ENCODE measurements around the gene ZBTB33.

Gene ZBTB33

GRCh38 chrX:120250522-120251271 is at the start of gene ZBTB33:
Gene ZBTB33 (plus strand): TSS chrX:120250812. CDS start chrX:120253416, 2,604 bp downstream.
- in situ Hi-C loops (cut with MboI; ENCODE audit: low pct_unique_long_range_greater_than_20kb, low sequenced_read_pairs, unreplicated experiment): no loop called here
- peak; percentile 59 for TF ChIP-seq CTCF (IDR thresholded peaks at IDR 0.05; ENCODE audit: extremely low read depth, insufficient read depth, missing control alignments)
- peak; percentile 87 for DNase-seq (ENCODE audit: low spot score)

GRCh38 chrX:120200851-120201250 is 49.8 kb upstream of the ZBTB33 start:
- DNase-seq (ENCODE audit: low spot score): no peak
- in situ Hi-C loops (cut with MboI; ENCODE audit: low pct_unique_long_range_greater_than_20kb, low sequenced_read_pairs, unreplicated experiment): no loop called here
- no peak for TF ChIP-seq CTCF (IDR thresholded peaks at IDR 0.05; ENCODE audit: extremely low read depth, insufficient read depth, missing control alignments)

- DNase-seq (ENCODE audit: low spot score): no peak
- no peak for TF ChIP-seq CTCF (IDR thresholded peaks at IDR 0.05; ENCODE audit: extremely low read depth, insufficient read depth, missing control alignments)
- in situ Hi-C loops (cut with MboI; ENCODE audit: low pct_unique_long_range_greater_than_20kb, low sequenced_read_pairs, unreplicated experiment): no loop called here
Observed at GRCh38 chrX:120205816-120206753, 44.5 kb upstream of the ZBTB33 start.

- TF ChIP-seq CTCF (IDR thresholded peaks at IDR 0.05; ENCODE audit: extremely low read depth, insufficient read depth, missing control alignments): no peak
- in situ Hi-C loops (cut with MboI; ENCODE audit: low pct_unique_long_range_greater_than_20kb, low sequenced_read_pairs, unreplicated experiment): no loop called here
- DNase-seq (ENCODE audit: low spot score): no peak
Observed at GRCh38 chrX:120207009-120207605, 43.5 kb upstream of the ZBTB33 start.

- peak; percentile 66 for DNase-seq (ENCODE audit: low spot score)
- in situ Hi-C loops (cut with MboI; ENCODE audit: low pct_unique_long_range_greater_than_20kb, low sequenced_read_pairs, unreplicated experiment): no loop called here
- peak; percentile 89 for TF ChIP-seq CTCF (IDR thresholded peaks at IDR 0.05; ENCODE audit: extremely low read depth, insufficient read depth, missing control alignments)
Observed at GRCh38 chrX:120213438-120214265, 37.0 kb upstream of the ZBTB33 start.

Data from GM13977 (cell line).